ENCODE measurements around the gene COQ3.

Gene COQ3

GRCh38 chr6:99393698-99394531 lies at the start of gene COQ3:
Gene COQ3, minus strand, starts transcription at chr6:99394195. Its CDS starts 16 bp downstream, at chr6:99394179.
- in situ Hi-C loops (cut with HindIII; ENCODE audit: low pct_ligation_motif_present, low sequenced_read_pairs), result no loop called here
- DNase-seq, result peak; percentile 73
- H3K4me3 ChIP-seq (ENCODE audit: low read depth, low read length), result peak within 1 kb of the TSS; percentile 92
- H3K36me3 ChIP-seq (replicated peaks), result peaks cover 6% of the 10 kb centered on the region
- peak within 1 kb of the TSS; percentile 90 for H3K27ac ChIP-seq
- H3K27me3 ChIP-seq (replicated peaks), result no peaks in the 10 kb centered on the region
- TF ChIP-seq CTCF (IDR thresholded peaks at IDR 0.05; ENCODE audit: low read depth, low read length, missing control alignments), result no peak

- Histone ChIP-seq H3K36me3 (replicated peaks) (peaks cover 14% of the 10 kb centered on the region), H3K27me3 (replicated peaks) (no peaks in the 10 kb centered on the region), H3K4me3 (ENCODE audit: low read depth, low read length) (no peak overlapping the region), H3K27ac (no peak overlapping the region)
- in situ Hi-C loops (cut with HindIII; ENCODE audit: low pct_ligation_motif_present, low sequenced_read_pairs), result no loop called here
- no peak for DNase-seq
- TF ChIP-seq CTCF (IDR thresholded peaks at IDR 0.05; ENCODE audit: low read depth, low read length, missing control alignments), result peak; percentile 27
These were observed 40.9 kb upstream of the COQ3 start for GRCh38 chr6:99434702-99435530.

GRCh38 chr6:99432877-99433276 lies 38.9 kb upstream of the COQ3 start:
- in situ Hi-C loops (cut with HindIII; ENCODE audit: low pct_ligation_motif_present, low sequenced_read_pairs), result no loop called here

GRCh38 chr6:99431901-99432300 lies 37.9 kb upstream of the COQ3 start:
- in situ Hi-C loops (cut with HindIII; ENCODE audit: low pct_ligation_motif_present, low sequenced_read_pairs), result no loop called here
- Histone ChIP-seq H3K36me3 (replicated peaks) (peaks cover 7% of the 10 kb centered on the region), H3K4me3 (ENCODE audit: low read depth, low read length) (no peak overlapping the region), H3K27ac (no peak overlapping the region), H3K27me3 (replicated peaks) (no peaks in the 10 kb centered on the region)
- no peak for TF ChIP-seq CTCF (IDR thresholded peaks at IDR 0.05; ENCODE audit: low read depth, low read length, missing control alignments)
- no peak for DNase-seq

More at GRCh38 chr6:99432877-99433276, 38.9 kb upstream of the COQ3 start:
- no peaks in the 10 kb centered on the region for H3K27me3 ChIP-seq (replicated peaks)
- DNase-seq, result no peak
- H3K4me3 ChIP-seq (ENCODE audit: low read depth, low read length), result no peak overlapping the region
- no peak for TF ChIP-seq CTCF (IDR thresholded peaks at IDR 0.05; ENCODE audit: low read depth, low read length, missing control alignments)
- H3K36me3 ChIP-seq (replicated peaks), result peaks cover 14% of the 10 kb centered on the region
- no peak overlapping the region for H3K27ac ChIP-seq

- Histone ChIP-seq H3K27me3 (replicated peaks) (no peaks in the 10 kb centered on the region), H3K27ac (no peak overlapping the region), H3K4me3 (ENCODE audit: low read depth, low read length) (no peak overlapping the region), H3K36me3 (replicated peaks) (peaks cover 2% of the 10 kb centered on the region)
- in situ Hi-C loops (cut with HindIII; ENCODE audit: low pct_ligation_motif_present, low sequenced_read_pairs), result no loop called here
- no peak for TF ChIP-seq CTCF (IDR thresholded peaks at IDR 0.05; ENCODE audit: low read depth, low read length, missing control alignments)
- no peak for DNase-seq
These were observed 34.0 kb upstream of the COQ3 start for GRCh38 chr6:99427988-99428387.
